Measurements from ENCODE around the gene MTURN. TPM values are rescaled to one million over a fixed set of nuclear protein-coding genes. Genes with fewer than 3 reads are reported as not detected.

Gene MTURN
- total and polyA plus RNA-seq, 9 of the 15 experiments (the other 6 are each of a cell fraction or from before 2014, with no cell fraction given): 0.94 to 14.8 (median 6.4) TPM

DNA sequence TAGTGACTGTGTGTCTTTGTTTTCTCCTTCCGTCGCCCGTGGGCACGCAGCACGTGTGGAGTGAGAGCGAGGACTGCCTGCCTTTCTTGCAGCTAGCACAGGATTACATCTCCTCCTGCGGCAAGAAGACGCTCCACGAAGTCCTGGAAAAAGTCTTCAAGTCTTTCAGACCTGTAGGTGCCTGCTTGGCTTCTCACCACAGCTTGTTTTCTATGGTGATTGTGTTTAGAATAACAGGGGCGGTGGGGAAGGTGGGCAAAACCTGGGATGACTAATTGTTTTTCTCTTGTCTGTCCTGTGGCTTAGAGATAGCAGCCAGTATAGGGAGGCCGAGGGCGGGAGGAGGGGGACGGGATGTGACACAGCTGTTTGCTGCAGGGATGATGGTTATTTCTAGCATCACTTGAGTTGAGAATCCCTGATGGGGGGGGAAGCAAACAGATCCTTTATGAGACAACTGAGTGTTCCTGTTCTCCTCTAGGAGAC, 11.4 kb downstream of the MTURN start (continued):
- TF ChIP-seq, protein P1, sequence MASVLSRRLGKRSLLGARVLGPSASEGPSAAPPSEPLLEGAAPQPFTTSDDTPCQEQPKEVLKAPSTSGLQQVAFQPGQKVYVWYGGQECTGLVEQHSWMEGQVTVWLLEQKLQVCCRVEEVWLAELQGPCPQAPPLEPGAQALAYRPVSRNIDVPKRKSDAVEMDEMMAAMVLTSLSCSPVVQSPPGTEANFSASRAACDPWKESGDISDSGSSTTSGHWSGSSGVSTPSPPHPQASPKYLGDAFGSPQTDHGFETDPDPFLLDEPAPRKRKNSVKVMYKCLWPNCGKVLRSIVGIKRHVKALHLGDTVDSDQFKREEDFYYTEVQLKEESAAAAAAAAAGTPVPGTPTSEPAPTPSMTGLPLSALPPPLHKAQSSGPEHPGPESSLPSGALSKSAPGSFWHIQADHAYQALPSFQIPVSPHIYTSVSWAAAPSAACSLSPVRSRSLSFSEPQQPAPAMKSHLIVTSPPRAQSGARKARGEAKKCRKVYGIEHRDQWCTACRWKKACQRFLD (CRISPR knock-in tag; IDR thresholded peaks at IDR 0.05): peak; percentile 27; the same call in 1 of the 2 replicates
- TF ChIP-seq GATAD2B (IDR thresholded peaks at IDR 0.05; ENCODE audit: borderline replicate concordance) (no peak), ZNF695 (CRISPR knock-in tag; IDR thresholded peaks at IDR 0.05) (no peak), ZNF785 (CRISPR knock-in tag; IDR thresholded peaks at IDR 0.05) (no peak), NEUROD1 (IDR thresholded peaks at IDR 0.05; ENCODE audit: borderline replicate concordance, low read depth, low read length, partially characterized antibody) (peak; percentile 61), CHD1 (IDR thresholded peaks at IDR 0.05; ENCODE audit: low read length) (no peak), RHOXF2B (CRISPR knock-in tag; conservative IDR thresholded peaks at IDR 0.05) (no peak), RFX5 (IDR thresholded peaks at IDR 0.05; ENCODE audit: low read depth, low read length) (no peak), ZNF347 (CRISPR knock-in tag; IDR thresholded peaks at IDR 0.05; ENCODE audit: low read depth) (no peak), ZNF140 (CRISPR knock-in tag; IDR thresholded peaks at IDR 0.05) (no peak), CHD2 (IDR thresholded peaks at IDR 0.05; ENCODE audit: low read depth, low read length) (0 out of 2 replicates have a peak, but pooled peaks have one; percentile 18), MED1 (CRISPR knock-in tag; IDR thresholded peaks at IDR 0.05; ENCODE audit: borderline replicate concordance) (no peak), FOXK2 (conservative IDR thresholded peaks at IDR 0.05 in 1 of 2, IDR thresholded peaks at IDR 0.05 in 1 of 2; ENCODE audit: low read depth in 2 of 2) (peak; percentile 60 to 73; a peak in 3 of 4 replicates), RBM39 (optimal IDR thresholded peaks at IDR 0.05; ENCODE audit: low read depth, low read length) (no peak), PTBP1 (IDR thresholded peaks at IDR 0.05; ENCODE audit: low read depth, low read length) (no peak)
- TF ChIP-seq, protein P2, sequence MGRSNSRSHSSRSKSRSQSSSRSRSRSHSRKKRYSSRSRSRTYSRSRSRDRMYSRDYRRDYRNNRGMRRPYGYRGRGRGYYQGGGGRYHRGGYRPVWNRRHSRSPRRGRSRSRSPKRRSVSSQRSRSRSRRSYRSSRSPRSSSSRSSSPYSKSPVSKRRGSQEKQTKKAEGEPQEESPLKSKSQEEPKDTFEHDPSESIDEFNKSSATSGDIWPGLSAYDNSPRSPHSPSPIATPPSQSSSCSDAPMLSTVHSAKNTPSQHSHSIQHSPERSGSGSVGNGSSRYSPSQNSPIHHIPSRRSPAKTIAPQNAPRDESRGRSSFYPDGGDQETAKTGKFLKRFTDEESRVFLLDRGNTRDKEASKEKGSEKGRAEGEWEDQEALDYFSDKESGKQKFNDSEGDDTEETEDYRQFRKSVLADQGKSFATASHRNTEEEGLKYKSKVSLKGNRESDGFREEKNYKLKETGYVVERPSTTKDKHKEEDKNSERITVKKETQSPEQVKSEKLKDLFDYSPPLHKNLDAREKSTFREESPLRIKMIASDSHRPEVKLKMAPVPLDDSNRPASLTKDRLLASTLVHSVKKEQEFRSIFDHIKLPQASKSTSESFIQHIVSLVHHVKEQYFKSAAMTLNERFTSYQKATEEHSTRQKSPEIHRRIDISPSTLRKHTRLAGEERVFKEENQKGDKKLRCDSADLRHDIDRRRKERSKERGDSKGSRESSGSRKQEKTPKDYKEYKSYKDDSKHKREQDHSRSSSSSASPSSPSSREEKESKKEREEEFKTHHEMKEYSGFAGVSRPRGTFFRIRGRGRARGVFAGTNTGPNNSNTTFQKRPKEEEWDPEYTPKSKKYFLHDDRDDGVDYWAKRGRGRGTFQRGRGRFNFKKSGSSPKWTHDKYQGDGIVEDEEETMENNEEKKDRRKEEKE (IDR thresholded peaks at IDR 0.05; ENCODE audit: borderline replicate concordance in 1 of 2, control insufficient read depth in 1 of 2, low read depth in 2 of 2, low read length in 1 of 2): no peak
- TF ChIP-seq, protein P3, sequence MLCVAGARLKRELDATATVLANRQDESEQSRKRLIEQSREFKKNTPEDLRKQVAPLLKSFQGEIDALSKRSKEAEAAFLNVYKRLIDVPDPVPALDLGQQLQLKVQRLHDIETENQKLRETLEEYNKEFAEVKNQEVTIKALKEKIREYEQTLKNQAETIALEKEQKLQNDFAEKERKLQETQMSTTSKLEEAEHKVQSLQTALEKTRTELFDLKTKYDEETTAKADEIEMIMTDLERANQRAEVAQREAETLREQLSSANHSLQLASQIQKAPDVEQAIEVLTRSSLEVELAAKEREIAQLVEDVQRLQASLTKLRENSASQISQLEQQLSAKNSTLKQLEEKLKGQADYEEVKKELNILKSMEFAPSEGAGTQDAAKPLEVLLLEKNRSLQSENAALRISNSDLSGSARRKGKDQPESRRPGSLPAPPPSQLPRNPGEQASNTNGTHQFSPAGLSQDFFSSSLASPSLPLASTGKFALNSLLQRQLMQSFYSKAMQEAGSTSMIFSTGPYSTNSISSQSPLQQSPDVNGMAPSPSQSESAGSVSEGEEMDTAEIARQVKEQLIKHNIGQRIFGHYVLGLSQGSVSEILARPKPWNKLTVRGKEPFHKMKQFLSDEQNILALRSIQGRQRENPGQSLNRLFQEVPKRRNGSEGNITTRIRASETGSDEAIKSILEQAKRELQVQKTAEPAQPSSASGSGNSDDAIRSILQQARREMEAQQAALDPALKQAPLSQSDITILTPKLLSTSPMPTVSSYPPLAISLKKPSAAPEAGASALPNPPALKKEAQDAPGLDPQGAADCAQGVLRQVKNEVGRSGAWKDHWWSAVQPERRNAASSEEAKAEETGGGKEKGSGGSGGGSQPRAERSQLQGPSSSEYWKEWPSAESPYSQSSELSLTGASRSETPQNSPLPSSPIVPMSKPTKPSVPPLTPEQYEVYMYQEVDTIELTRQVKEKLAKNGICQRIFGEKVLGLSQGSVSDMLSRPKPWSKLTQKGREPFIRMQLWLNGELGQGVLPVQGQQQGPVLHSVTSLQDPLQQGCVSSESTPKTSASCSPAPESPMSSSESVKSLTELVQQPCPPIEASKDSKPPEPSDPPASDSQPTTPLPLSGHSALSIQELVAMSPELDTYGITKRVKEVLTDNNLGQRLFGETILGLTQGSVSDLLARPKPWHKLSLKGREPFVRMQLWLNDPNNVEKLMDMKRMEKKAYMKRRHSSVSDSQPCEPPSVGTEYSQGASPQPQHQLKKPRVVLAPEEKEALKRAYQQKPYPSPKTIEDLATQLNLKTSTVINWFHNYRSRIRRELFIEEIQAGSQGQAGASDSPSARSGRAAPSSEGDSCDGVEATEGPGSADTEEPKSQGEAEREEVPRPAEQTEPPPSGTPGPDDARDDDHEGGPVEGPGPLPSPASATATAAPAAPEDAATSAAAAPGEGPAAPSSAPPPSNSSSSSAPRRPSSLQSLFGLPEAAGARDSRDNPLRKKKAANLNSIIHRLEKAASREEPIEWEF (CRISPR knock-in tag; IDR thresholded peaks at IDR 0.05): no peak
- TF ChIP-seq, protein P4, sequence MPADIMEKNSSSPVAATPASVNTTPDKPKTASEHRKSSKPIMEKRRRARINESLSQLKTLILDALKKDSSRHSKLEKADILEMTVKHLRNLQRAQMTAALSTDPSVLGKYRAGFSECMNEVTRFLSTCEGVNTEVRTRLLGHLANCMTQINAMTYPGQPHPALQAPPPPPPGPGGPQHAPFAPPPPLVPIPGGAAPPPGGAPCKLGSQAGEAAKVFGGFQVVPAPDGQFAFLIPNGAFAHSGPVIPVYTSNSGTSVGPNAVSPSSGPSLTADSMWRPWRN (IDR thresholded peaks at IDR 0.05; ENCODE audit: low read depth): no peak
